Rectal smooth muscle tissue (tissue), 1 donor: Measurements from ENCODE around the gene EGFLAM.

Experiments
- H3K27ac ChIP-seq: one replicate; pipeline ENCODE4 v1.7.0; 2013; ENCODE audit warnings: low read depth, low read length, inconsistent platforms
- H3K27me3 ChIP-seq: one replicate; pipeline ENCODE4 v1.7.0; 2013; ENCODE audit warnings: low read length; ENCODE audit not compliant: control insufficient read depth, insufficient read depth
- H3K36me3 ChIP-seq: one replicate; pipeline ENCODE4 v1.7.0; 2013; ENCODE audit warnings: low read length; ENCODE audit not compliant: control insufficient read depth, insufficient read depth
- H3K4me1 ChIP-seq: one replicate; pipeline ENCODE4 v1.7.0; 2013; ENCODE audit warnings: low read length; ENCODE audit not compliant: control insufficient read depth, insufficient read depth
- H3K4me3 ChIP-seq: one replicate; pipeline ENCODE4 v1.7.0; 2013; ENCODE audit warnings: low read length
- H3K9ac ChIP-seq: one replicate; pipeline ENCODE4 v1.7.0; 2013; ENCODE audit warnings: low read length

EGFLAM gene

GRCh38 chr5:38258319-38259061 lies at the start of gene EGFLAM:
TSS of gene EGFLAM (plus strand) at chr5:38258559. CDS start at chr5:38258755, 196 bp downstream.
- peak within 1 kb of the TSS; percentile 50 for H3K4me3 ChIP-seq
- no peaks in the 10 kb centered on the region for H3K36me3 ChIP-seq
- no peak within 1 kb of the TSS for H3K9ac ChIP-seq
- peaks cover 4% of the 10 kb centered on the region for H3K27me3 ChIP-seq
- H3K27ac ChIP-seq: no peak within 1 kb of the TSS
- H3K4me1 ChIP-seq: no peaks in the 10 kb centered on the region

DNA sequence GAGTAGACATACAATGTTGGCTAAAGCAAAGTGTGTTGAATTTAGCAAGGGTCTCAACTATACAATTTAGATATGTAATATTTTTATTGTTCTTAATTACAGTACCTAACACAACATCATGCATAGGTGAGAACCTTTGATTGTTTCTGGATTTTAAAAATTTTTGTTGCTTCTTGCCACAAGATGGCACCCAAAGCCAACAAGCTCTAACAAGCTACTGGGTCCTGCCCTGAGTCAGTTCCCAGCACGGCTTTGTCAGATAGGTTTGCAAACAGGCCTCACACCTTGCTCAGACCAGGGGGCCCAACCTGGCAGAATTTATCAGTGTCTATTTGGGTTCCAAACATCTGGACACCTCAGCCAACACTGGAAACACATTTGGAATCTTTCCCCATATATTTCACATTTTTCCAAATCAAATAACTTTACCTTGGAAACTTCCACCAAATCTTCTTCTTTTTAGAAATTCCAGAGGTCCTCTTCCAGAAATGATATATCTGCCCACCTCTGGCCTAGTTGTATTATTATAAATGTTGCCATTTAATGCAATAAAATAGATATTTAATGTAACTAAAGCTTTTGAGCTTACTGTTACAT lies 49.5 kb upstream of the EGFLAM start:
- no peak overlapping the region for H3K27ac ChIP-seq
- H3K4me3 ChIP-seq: no peak overlapping the region
- no peak overlapping the region for H3K9ac ChIP-seq
- H3K4me1 ChIP-seq: no peaks in the 10 kb centered on the region
- no peaks in the 10 kb centered on the region for H3K36me3 ChIP-seq
- H3K27me3 ChIP-seq: no peaks in the 10 kb centered on the region

DNA sequence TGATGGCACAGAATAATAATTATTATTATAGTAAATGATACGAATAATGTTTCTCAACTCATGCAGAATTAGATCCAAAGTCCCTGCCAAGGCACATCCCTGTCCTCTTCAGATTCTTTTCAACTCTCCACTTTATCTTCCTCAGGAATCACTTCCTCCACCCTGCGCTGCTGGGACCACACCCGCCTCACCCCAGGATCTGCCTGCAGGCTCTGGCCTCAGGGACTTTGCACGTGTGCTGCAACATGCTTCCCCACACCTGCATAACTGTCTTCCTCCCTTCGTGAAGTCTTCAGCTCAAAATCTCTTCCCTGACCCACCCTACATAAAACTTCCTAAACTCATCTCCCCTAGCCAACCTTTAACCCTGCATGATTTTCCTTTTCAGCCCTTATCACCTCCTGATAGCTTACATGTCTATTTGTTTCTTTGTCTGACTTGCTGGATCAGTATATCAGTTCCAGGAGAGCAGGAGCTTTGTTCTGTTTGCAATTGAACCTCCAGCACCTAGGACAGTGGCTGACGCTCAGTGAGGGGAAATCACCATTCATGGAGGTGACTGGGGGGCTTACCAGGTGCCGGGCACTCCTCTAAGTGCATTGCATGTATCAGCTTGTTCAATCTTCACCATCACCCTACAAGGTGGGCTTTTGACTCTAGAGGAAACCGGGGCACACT lies 47.5 kb upstream of the EGFLAM start:
- H3K4me1 ChIP-seq: no peaks in the 10 kb centered on the region
- no peak overlapping the region for H3K9ac ChIP-seq
- no peaks in the 10 kb centered on the region for H3K27me3 ChIP-seq
- H3K4me3 ChIP-seq: no peak overlapping the region
- no peak overlapping the region for H3K27ac ChIP-seq
- no peaks in the 10 kb centered on the region for H3K36me3 ChIP-seq

- no peak overlapping the region for H3K9ac ChIP-seq
- H3K27ac ChIP-seq: no peak overlapping the region
- no peaks in the 10 kb centered on the region for H3K27me3 ChIP-seq
- no peaks in the 10 kb centered on the region for H3K36me3 ChIP-seq
- no peaks in the 10 kb centered on the region for H3K4me1 ChIP-seq
- H3K4me3 ChIP-seq: no peak overlapping the region
These were observed 47.0 kb upstream of the EGFLAM start for GRCh38 chr5:38211354-38211710.

GRCh38 chr5:38212307-38212706 lies 46.1 kb upstream of the EGFLAM start:
- Histone ChIP-seq H3K9ac (no peak overlapping the region), H3K4me3 (no peak overlapping the region), H3K27ac (no peak overlapping the region), H3K27me3 (no peaks in the 10 kb centered on the region), H3K4me1 (no peaks in the 10 kb centered on the region), H3K36me3 (no peaks in the 10 kb centered on the region)

- H3K9ac ChIP-seq: no peak overlapping the region
- no peak overlapping the region for H3K27ac ChIP-seq
- no peaks in the 10 kb centered on the region for H3K4me1 ChIP-seq
- no peak overlapping the region for H3K4me3 ChIP-seq
- H3K36me3 ChIP-seq: no peaks in the 10 kb centered on the region
- H3K27me3 ChIP-seq: no peaks in the 10 kb centered on the region
These were observed 32.3 kb upstream of the EGFLAM start for GRCh38 chr5:38226091-38226490.

GRCh38 chr5:38228914-38229313 lies 29.4 kb upstream of the EGFLAM start:
- Histone ChIP-seq H3K27ac (no peak overlapping the region), H3K9ac (no peak overlapping the region), H3K4me3 (no peak overlapping the region), H3K36me3 (no peaks in the 10 kb centered on the region), H3K27me3 (no peaks in the 10 kb centered on the region), H3K4me1 (no peaks in the 10 kb centered on the region)

DNA sequence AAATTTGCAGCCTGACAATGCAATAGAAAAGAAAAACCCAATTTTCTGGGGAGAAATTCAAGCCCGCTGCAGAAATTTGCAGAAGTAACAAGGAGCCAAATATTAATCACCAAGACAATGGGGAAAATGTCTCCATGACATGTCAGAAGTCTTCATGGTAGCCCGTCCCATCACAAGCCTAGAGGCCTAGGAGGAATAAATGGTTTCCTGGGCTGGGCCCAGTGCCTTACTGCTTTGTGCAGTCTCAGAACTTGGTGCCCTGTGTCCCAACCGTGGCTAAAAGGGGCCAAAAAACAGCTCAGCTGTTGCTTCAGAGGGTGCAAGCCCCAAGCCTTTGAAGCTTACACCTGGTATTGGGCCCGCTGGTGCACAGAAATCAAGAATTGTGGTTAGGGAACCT lies 23.6 kb upstream of the EGFLAM start:
- H3K36me3 ChIP-seq: no peaks in the 10 kb centered on the region

GRCh38 chr5:38237681-38238080 lies 20.7 kb upstream of the EGFLAM start:
- no peaks in the 10 kb centered on the region for H3K36me3 ChIP-seq
- no peak overlapping the region for H3K4me3 ChIP-seq
- H3K9ac ChIP-seq: no peak overlapping the region
- no peaks in the 10 kb centered on the region for H3K4me1 ChIP-seq
- H3K27ac ChIP-seq: no peak overlapping the region
- no peaks in the 10 kb centered on the region for H3K27me3 ChIP-seq

More for the DNA sequence above, 23.6 kb upstream of the EGFLAM start:
- Histone ChIP-seq H3K4me3 (no peak overlapping the region), H3K27me3 (no peaks in the 10 kb centered on the region), H3K4me1 (no peaks in the 10 kb centered on the region), H3K27ac (no peak overlapping the region), H3K9ac (no peak overlapping the region)

- no peak overlapping the region for H3K27ac ChIP-seq
- no peaks in the 10 kb centered on the region for H3K27me3 ChIP-seq
- no peak overlapping the region for H3K9ac ChIP-seq
- H3K36me3 ChIP-seq: no peaks in the 10 kb centered on the region
- no peaks in the 10 kb centered on the region for H3K4me1 ChIP-seq
- no peak overlapping the region for H3K4me3 ChIP-seq
These were observed 18.1 kb upstream of the EGFLAM start for GRCh38 chr5:38240212-38240611.

- Histone ChIP-seq H3K4me3 (no peak overlapping the region), H3K27me3 (no peaks in the 10 kb centered on the region), H3K9ac (no peak overlapping the region), H3K36me3 (no peaks in the 10 kb centered on the region), H3K27ac (no peak overlapping the region), H3K4me1 (no peaks in the 10 kb centered on the region)
These were observed 16.7 kb upstream of the EGFLAM start for GRCh38 chr5:38241655-38242054.

DNA sequence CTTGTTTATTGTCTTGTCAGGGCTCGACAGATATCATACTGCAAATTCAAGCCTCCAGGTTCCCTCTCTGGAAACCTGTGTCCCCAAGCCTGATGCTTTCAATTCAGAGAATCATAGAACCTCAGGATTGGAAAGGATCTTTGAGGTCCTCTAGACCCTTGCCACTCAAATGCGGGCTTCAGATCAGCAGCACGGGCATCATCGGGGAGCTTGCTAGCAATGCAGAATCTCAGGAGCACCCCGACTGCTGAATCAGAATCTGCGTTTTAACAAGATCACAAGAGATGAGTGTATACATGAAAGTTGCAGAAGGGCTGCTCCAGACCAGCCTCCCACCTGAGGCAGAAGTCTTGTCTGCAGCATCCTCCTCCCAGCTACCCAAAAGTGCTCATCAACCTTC lies 13.1 kb upstream of the EGFLAM start:
- H3K4me3 ChIP-seq: no peak overlapping the region
- no peaks in the 10 kb centered on the region for H3K36me3 ChIP-seq
- no peak overlapping the region for H3K27ac ChIP-seq
- H3K9ac ChIP-seq: no peak overlapping the region
- H3K27me3 ChIP-seq: no peaks in the 10 kb centered on the region
- H3K4me1 ChIP-seq: no peaks in the 10 kb centered on the region
